GM21717 (cell line): ENCODE measurements around the gene INPP4A.

ENCODE experiments used
- ATAC-seq: cut with Tn5 transposase; IDR thresholded peaks from one replicate; pipeline ENCODE4 v1.9.1; 2021; ENCODE audit warnings: mild to moderate bottlenecking, moderate library complexity; ENCODE audit not compliant: unreplicated experiment

INPP4A gene

GRCh38 chr2:98537390-98538126 is 92.9 kb downstream of the INPP4A start:
- no peak for ATAC-seq

DNA sequence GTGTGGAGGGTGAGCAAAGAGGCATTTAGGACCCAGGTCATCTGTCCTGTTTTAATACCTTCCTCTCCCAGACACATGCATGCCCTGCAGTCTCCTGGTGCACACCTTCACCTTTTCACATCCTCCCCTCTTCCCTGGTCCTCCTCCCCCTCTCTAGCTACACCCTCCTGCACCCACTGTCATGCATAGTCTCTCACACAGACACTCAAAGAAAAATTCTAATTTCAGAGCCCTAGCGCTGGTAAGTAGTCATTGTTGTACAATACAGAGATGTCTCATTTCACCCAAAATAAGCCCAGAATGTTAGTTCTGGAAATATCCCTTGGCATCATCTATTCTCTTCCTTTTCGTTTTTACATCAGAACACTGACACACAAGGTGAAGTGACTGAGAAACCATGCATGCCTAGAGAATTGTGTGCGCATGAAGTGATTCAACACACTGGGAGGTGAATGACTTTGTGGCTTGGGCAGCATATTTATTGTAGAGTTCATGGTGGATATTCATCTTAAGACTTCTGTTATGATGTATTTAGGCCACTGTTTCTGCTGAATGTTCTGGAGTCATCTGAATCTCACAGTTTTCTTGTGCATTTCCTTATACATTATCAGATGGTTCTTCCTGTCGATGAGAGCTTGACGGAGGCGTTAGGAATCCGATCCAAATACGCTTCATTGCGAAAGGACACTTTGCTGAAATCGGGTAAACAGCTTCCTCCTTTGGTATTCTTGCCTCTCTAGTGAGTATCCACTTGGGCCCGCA is 93.8 kb downstream of the INPP4A start:
- ATAC-seq = no peak

DNA sequence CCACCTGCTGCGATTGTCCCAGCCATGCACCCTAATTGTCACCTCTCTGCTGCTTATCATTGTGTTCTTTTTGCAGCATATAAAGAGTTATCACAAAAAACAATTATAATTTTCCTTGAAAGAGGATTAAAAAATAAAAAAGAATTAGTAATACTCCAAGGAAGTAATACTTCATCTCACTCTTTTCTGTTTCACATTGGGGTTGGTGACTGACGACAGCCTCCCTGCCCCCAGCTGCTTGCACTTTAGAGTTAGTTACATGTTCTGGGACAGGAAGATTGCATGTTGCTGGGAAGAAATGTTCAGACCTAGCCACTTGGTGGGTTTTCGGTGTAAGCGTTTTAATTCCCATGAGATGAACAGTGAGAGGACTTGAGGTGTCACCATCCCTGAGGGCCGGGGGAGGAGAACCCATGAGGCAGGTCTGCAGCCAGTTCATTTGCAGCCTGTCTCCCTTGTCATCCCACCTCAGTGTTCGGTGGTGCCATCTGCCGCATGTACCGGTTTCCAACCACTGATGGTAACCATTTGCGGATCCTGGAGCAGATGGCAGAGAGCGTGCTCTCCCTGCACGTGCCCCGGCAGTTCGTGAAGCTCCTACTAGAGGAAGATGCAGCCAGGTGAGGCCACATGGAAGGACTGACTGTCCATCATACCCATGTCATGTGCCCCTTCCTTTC is 94.5 kb downstream of the INPP4A start:
- no peak for ATAC-seq

DNA sequence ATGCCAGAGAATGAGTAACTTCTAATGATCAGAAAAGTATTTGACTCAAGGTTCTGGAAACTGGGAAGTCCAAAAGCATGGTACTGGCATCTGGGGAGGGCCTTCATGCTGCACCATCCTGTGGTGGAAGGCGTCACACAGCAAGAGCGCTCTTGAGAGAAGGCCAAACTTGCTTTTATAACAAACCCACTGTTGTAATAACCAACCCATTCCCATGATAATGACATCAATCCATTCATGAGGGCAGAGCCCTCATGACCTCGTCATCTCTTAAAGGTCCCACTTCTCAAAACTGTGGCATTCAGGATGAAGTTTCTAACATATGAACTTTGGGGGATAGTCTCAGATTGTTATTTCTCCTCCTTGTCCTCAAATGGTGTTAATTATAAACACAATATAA is 95.9 kb downstream of the INPP4A start:
- no peak for ATAC-seq

GRCh38 chr2:98541489-98541888 is 96.8 kb downstream of the INPP4A start:
- ATAC-seq = no peak

DNA sequence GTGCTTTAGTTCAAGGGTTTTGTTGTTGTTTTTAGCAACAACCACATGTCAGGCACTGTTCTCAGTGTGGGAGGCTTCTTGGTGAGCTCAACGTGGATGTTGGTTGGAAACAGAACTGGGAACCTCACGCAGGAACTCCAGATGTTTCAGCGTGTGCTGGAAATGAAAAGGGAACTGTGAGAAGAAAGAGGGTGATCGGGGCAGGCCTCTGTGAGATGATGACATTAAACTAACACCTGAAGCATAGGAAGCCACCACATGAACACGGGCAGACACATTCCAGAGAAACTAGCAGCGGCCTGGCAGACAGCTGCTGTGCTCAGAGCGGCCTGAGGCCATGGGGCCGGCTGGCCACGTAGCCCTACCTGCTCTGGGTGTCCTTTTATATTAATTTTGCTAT is 97.2 kb downstream of the INPP4A start:
- ATAC-seq = no peak

- no peak for ATAC-seq
Measured at GRCh38 chr2:98543214-98543613, 98.6 kb downstream of the INPP4A start.

DNA sequence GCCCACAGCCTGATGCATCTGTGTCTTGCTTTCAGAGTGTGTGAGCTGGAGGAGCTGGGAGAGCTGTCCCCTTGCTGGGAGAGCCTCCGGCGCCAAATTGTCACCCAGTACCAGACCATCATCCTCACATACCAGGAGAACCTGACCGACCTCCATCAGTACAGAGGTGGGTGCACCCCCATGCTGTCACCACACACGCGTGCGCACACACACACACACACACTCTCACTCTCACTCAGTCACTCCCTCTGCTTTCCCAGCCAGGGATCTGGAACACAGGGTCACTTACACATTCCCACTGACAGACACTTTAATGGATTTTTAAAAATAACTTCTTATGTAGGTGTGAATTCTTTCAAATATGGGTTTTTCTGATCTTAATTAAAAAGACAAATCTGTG is 99.2 kb downstream of the INPP4A start:
- ATAC-seq = no peak

DNA sequence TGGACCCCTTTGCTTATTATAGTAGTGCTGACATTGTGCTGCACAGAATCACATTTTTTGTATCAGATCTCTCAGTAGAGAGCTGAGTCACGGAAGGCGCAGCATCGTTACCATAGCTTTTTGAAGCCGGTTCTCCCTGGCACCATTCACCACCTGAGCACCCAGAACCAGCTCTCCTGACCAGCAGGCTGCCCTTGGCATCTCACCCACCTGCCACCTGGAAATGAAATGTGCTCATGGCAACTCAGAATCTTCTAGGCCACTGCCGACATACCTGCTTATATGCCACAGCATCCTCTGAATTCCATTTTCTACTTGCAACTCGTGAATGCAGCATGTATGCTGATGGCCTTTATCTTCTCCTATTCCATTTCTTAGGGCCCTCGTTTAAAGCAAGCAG is 100.9 kb downstream of the INPP4A start:
- ATAC-seq = no peak

GRCh38 chr2:98546186-98546585 is 101.5 kb downstream of the INPP4A start:
- no peak for ATAC-seq

DNA sequence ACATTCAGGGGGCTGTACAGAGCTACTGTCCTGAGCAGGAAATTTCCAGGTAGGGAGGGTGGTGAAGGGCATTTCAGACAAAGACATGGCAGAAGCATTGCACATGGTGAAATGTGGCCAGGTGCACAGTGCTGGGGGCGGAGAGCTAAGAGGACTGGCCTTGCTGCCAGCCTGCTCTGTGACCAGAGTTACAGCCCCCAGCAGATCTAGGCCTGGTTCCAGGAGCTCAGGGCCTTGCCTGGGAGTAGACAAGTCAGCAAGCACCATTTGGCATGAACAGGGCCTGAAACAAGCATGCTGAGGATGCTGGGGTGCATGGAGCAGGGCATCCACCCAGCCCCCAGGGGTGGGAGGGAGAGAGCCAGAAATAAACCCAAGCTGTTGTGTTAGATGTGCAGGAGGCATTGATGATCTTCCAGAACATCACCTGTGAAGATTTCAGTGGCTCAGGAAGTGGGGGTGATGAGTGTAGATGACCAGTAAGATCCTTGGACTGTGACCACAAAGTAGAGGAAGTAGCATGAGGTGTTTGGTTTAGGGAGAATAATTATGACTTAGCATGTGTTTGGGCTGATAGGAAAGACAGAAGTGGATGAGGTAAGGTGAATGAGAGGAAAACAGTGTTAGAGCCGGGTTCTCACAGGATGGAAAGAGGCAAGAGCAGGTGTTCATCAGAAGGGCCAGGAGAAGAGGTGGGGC is 102.6 kb downstream of the INPP4A start:
- no peak for ATAC-seq

- peak; percentile 74 for ATAC-seq
Measured at GRCh38 chr2:98548920-98549818, 104.5 kb downstream of the INPP4A start.

GRCh38 chr2:98550165-98550564 is 105.5 kb downstream of the INPP4A start:
- no peak for ATAC-seq

GRCh38 chr2:98551316-98551715 is 106.7 kb downstream of the INPP4A start:
- ATAC-seq = no peak

GRCh38 chr2:98552499-98553179 is 108.0 kb downstream of the INPP4A start:
- ATAC-seq = no peak

DNA sequence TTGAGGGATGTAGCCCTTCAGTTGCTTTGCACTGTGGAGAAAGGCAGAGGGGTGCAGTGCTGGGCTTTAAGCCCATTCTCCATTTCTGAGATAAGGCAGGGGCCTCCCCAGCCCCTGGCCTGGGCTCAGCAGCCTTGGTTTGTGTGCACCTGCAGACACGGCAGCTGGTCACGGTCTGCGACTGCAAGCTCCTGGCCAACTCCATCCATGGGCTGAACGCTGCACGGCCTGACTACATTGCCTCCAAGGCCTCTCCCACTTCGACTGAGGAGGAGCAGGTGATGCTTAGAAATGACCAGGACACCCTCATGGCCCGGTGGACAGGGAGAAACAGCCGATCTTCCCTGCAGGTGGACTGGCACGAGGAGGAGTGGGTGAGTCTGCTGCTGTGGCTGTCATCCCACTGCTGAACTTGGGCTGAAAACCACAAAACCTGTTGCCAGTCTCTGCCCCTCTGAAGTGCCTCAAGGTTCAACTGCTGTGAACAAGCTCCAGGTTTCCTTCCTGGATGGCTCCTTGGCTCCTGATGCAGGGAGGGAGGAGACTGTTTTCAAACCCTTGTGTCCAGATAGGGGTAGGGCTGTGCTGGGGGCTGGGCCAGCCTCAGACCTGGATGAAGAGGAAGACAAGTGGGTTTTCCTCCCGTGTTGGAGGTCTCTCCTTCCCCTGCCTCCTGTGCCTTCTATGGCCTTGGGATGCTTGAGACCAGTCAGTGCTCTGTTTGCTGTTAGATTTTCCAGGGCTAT is 109.6 kb downstream of the INPP4A start:
- ATAC-seq = no peak

- no peak for ATAC-seq
Measured at GRCh38 chr2:98555696-98556095, 111.0 kb downstream of the INPP4A start.

- peak; percentile 82 for ATAC-seq
Measured at GRCh38 chr2:98556344-98557033, 111.8 kb downstream of the INPP4A start.
